Measurements from ENCODE around the gene FAM241A.
A peak's percentile ranks its signal among the peaks of the same experiment; 100 is the strongest.
"Not testable (repeated sequence)": the region's sequence is repeated elsewhere in the genome, so short reads cannot be mapped to it uniquely, and the experiment has no call there.

FAM241A gene

GRCh38 chr4:112145326-112145789 lies at the start of gene FAM241A:
FAM241A (plus strand) TSS chr4:112145454; CDS start chr4:112145581, 127 bp downstream.
- H3K27me3 ChIP-seq (ENCODE audit: control insufficient read depth, insufficient read depth, low read length): peaks cover 24% of the 10 kb centered on the region
- H3K4me1 ChIP-seq (ENCODE audit: control insufficient read depth, low read depth, low read length): peaks cover 3% of the 10 kb centered on the region
- H3K4me3 ChIP-seq (ENCODE audit: low read length): peak within 1 kb of the TSS; percentile 75
- H3K27ac ChIP-seq (ENCODE audit: low read length): no peak within 1 kb of the TSS
- no peaks in the 10 kb centered on the region for H3K36me3 ChIP-seq (ENCODE audit: control insufficient read depth, low read depth, low read length)
- H3K9ac ChIP-seq (ENCODE audit: low read length): peak within 1 kb of the TSS; percentile 26
- H3K9me3 ChIP-seq (ENCODE audit: control insufficient read depth, low read depth, low read length): no peaks in the 10 kb centered on the region

GRCh38 chr4:112098841-112099530 lies 46.3 kb upstream of the FAM241A start:
- H3K27me3 ChIP-seq (ENCODE audit: control insufficient read depth, insufficient read depth, low read length): no peaks in the 10 kb centered on the region
- no peak overlapping the region for H3K4me3 ChIP-seq (ENCODE audit: low read length)
- no peak overlapping the region for H3K27ac ChIP-seq (ENCODE audit: low read length)
- no peaks in the 10 kb centered on the region for H3K9me3 ChIP-seq (ENCODE audit: control insufficient read depth, low read depth, low read length)
- H3K36me3 ChIP-seq (ENCODE audit: control insufficient read depth, low read depth, low read length): no peaks in the 10 kb centered on the region
- H3K9ac ChIP-seq (ENCODE audit: low read length): no peak overlapping the region
- peaks cover 3% of the 10 kb centered on the region for H3K4me1 ChIP-seq (ENCODE audit: control insufficient read depth, low read depth, low read length)

- H3K9me3 ChIP-seq (ENCODE audit: control insufficient read depth, low read depth, low read length): no peaks in the 10 kb centered on the region
- no peak overlapping the region for H3K27ac ChIP-seq (ENCODE audit: low read length)
- H3K4me3 ChIP-seq (ENCODE audit: low read length): no peak overlapping the region
These were observed 45.5 kb upstream of the FAM241A start for GRCh38 chr4:112099701-112100297.

GRCh38 chr4:112102875-112103370 lies 42.3 kb upstream of the FAM241A start:
- no peak overlapping the region for H3K9ac ChIP-seq (ENCODE audit: low read length)
- no peak overlapping the region for H3K27ac ChIP-seq (ENCODE audit: low read length)
- H3K9me3 ChIP-seq (ENCODE audit: control insufficient read depth, low read depth, low read length): no peaks in the 10 kb centered on the region
- no peaks in the 10 kb centered on the region for H3K36me3 ChIP-seq (ENCODE audit: control insufficient read depth, low read depth, low read length)
- no peak overlapping the region for H3K4me3 ChIP-seq (ENCODE audit: low read length)
- H3K4me1 ChIP-seq (ENCODE audit: control insufficient read depth, low read depth, low read length): peaks cover 3% of the 10 kb centered on the region
- no peaks in the 10 kb centered on the region for H3K27me3 ChIP-seq (ENCODE audit: control insufficient read depth, insufficient read depth, low read length)

More at GRCh38 chr4:112099701-112100297, 45.5 kb upstream of the FAM241A start:
- H3K4me1 ChIP-seq (ENCODE audit: control insufficient read depth, low read depth, low read length): peaks cover 3% of the 10 kb centered on the region
- no peak overlapping the region for H3K9ac ChIP-seq (ENCODE audit: low read length)
- no peaks in the 10 kb centered on the region for H3K27me3 ChIP-seq (ENCODE audit: control insufficient read depth, insufficient read depth, low read length)
- no peaks in the 10 kb centered on the region for H3K36me3 ChIP-seq (ENCODE audit: control insufficient read depth, low read depth, low read length)

- Histone ChIP-seq H3K36me3 (ENCODE audit: control insufficient read depth, low read depth, low read length) (no peaks in the 10 kb centered on the region), H3K4me3 (ENCODE audit: low read length) (no peak overlapping the region), H3K4me1 (ENCODE audit: control insufficient read depth, low read depth, low read length) (no peaks in the 10 kb centered on the region), H3K9ac (ENCODE audit: low read length) (no peak overlapping the region), H3K27ac (ENCODE audit: low read length) (no peak overlapping the region), H3K27me3 (ENCODE audit: control insufficient read depth, insufficient read depth, low read length) (no peaks in the 10 kb centered on the region), H3K9me3 (ENCODE audit: control insufficient read depth, low read depth, low read length) (no peaks in the 10 kb centered on the region)
These were observed 39.9 kb upstream of the FAM241A start for GRCh38 chr4:112105201-112105969.

- Histone ChIP-seq H3K4me1 (ENCODE audit: control insufficient read depth, low read depth, low read length) (no peaks in the 10 kb centered on the region), H3K36me3 (ENCODE audit: control insufficient read depth, low read depth, low read length) (no peaks in the 10 kb centered on the region), H3K9ac (ENCODE audit: low read length) (no peak overlapping the region), H3K9me3 (ENCODE audit: control insufficient read depth, low read depth, low read length) (no peaks in the 10 kb centered on the region), H3K27ac (ENCODE audit: low read length) (no peak overlapping the region), H3K4me3 (ENCODE audit: low read length) (no peak overlapping the region), H3K27me3 (ENCODE audit: control insufficient read depth, insufficient read depth, low read length) (no peaks in the 10 kb centered on the region)
These were observed 35.7 kb upstream of the FAM241A start for GRCh38 chr4:112109360-112110058.

- no peak overlapping the region for H3K9ac ChIP-seq (ENCODE audit: low read length)
- H3K4me3 ChIP-seq (ENCODE audit: low read length): no peak overlapping the region
- H3K36me3 ChIP-seq (ENCODE audit: control insufficient read depth, low read depth, low read length): no peaks in the 10 kb centered on the region
- no peaks in the 10 kb centered on the region for H3K27me3 ChIP-seq (ENCODE audit: control insufficient read depth, insufficient read depth, low read length)
- H3K4me1 ChIP-seq (ENCODE audit: control insufficient read depth, low read depth, low read length): no peaks in the 10 kb centered on the region
- no peaks in the 10 kb centered on the region for H3K9me3 ChIP-seq (ENCODE audit: control insufficient read depth, low read depth, low read length)
- no peak overlapping the region for H3K27ac ChIP-seq (ENCODE audit: low read length)
These were observed 35.2 kb upstream of the FAM241A start for GRCh38 chr4:112110059-112110425.

GRCh38 chr4:112111306-112111705 lies 33.9 kb upstream of the FAM241A start:
- Histone ChIP-seq H3K27me3 (ENCODE audit: control insufficient read depth, insufficient read depth, low read length) (no peaks in the 10 kb centered on the region), H3K36me3 (ENCODE audit: control insufficient read depth, low read depth, low read length) (no peaks in the 10 kb centered on the region), H3K4me3 (ENCODE audit: low read length) (no peak overlapping the region), H3K9me3 (ENCODE audit: control insufficient read depth, low read depth, low read length) (no peaks in the 10 kb centered on the region), H3K27ac (ENCODE audit: low read length) (no peak overlapping the region), H3K9ac (ENCODE audit: low read length) (no peak overlapping the region), H3K4me1 (ENCODE audit: control insufficient read depth, low read depth, low read length) (no peaks in the 10 kb centered on the region)

- not testable (repeated sequence) for H3K4me1 ChIP-seq (ENCODE audit: control insufficient read depth, low read depth, low read length); H3K4me3 ChIP-seq (ENCODE audit: low read length); H3K27me3 ChIP-seq (ENCODE audit: control insufficient read depth, insufficient read depth, low read length); H3K9me3 ChIP-seq (ENCODE audit: control insufficient read depth, low read depth, low read length); H3K27ac ChIP-seq (ENCODE audit: low read length); H3K36me3 ChIP-seq (ENCODE audit: control insufficient read depth, low read depth, low read length); H3K9ac ChIP-seq (ENCODE audit: low read length)
These were observed 33.2 kb upstream of the FAM241A start for GRCh38 chr4:112112095-112112494.

- no peaks in the 10 kb centered on the region for H3K9me3 ChIP-seq (ENCODE audit: control insufficient read depth, low read depth, low read length)
- H3K4me1 ChIP-seq (ENCODE audit: control insufficient read depth, low read depth, low read length): no peaks in the 10 kb centered on the region
- no peak overlapping the region for H3K9ac ChIP-seq (ENCODE audit: low read length)
- no peaks in the 10 kb centered on the region for H3K36me3 ChIP-seq (ENCODE audit: control insufficient read depth, low read depth, low read length)
- no peak overlapping the region for H3K4me3 ChIP-seq (ENCODE audit: low read length)
- H3K27ac ChIP-seq (ENCODE audit: low read length): no peak overlapping the region
- H3K27me3 ChIP-seq (ENCODE audit: control insufficient read depth, insufficient read depth, low read length): no peaks in the 10 kb centered on the region
These were observed 32.6 kb upstream of the FAM241A start for GRCh38 chr4:112112590-112113170.

- Histone ChIP-seq H3K4me3 (ENCODE audit: low read length) (no peak overlapping the region), H3K9me3 (ENCODE audit: control insufficient read depth, low read depth, low read length) (no peaks in the 10 kb centered on the region), H3K4me1 (ENCODE audit: control insufficient read depth, low read depth, low read length) (no peaks in the 10 kb centered on the region), H3K27ac (ENCODE audit: low read length) (no peak overlapping the region), H3K36me3 (ENCODE audit: control insufficient read depth, low read depth, low read length) (no peaks in the 10 kb centered on the region), H3K9ac (ENCODE audit: low read length) (no peak overlapping the region), H3K27me3 (ENCODE audit: control insufficient read depth, insufficient read depth, low read length) (no peaks in the 10 kb centered on the region)
These were observed 31.4 kb upstream of the FAM241A start for GRCh38 chr4:112113864-112114263.

Measured in iPS-18a (cell line).